CD4-positive, alpha-beta T cell treated with Interleukin-15 for 1 hour (primary cell): ENCODE data around the gene CEND1.

ENCODE experiments used
- DNase-seq: peaks from one replicate; pipeline ENCODE4 v3.0.0-alpha.2; 2020

CEND1 gene

DNA sequence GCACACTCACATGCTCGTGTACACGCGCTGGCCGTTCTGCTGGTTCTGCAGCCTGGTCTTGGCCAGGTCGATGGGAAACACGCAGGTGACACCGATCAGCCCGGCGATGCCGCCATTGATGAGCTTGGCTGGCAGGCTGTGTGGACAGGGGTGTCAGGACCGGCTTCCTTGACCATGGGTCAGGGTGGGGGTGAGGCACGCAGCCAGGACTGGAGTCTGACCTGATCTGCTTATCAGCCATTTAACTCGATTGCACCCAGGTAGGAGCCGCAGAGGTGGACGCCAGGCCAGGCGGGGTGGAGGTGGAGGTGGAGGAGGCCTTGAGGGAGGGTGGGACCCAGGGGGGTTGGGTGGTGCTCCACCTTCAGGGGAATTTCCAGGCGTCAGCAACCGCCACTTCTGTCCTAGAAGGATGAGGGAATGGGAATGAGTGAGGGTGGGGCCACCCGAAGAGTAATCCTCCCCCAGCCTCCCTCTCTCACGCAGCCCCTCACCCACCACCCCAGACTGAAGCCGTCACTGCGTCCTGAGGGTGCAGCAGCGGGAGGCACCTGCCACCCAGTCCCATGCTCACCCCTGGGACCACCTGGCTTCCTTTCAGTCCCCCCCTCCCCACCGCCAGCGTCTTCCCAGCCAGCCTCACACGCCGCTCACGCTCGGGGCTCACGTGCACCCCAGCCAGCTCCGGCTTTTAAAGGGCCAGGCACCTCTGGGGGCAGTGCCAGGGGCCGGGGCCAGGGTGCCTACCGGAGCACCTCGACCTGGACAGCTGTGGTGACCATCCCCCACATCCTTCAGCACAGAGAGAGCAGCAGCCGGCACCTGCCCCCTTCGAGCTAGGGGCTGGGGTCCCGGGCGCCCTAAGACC is 5.1 kb upstream of the CEND1 start:
- no peak for DNase-seq

DNA sequence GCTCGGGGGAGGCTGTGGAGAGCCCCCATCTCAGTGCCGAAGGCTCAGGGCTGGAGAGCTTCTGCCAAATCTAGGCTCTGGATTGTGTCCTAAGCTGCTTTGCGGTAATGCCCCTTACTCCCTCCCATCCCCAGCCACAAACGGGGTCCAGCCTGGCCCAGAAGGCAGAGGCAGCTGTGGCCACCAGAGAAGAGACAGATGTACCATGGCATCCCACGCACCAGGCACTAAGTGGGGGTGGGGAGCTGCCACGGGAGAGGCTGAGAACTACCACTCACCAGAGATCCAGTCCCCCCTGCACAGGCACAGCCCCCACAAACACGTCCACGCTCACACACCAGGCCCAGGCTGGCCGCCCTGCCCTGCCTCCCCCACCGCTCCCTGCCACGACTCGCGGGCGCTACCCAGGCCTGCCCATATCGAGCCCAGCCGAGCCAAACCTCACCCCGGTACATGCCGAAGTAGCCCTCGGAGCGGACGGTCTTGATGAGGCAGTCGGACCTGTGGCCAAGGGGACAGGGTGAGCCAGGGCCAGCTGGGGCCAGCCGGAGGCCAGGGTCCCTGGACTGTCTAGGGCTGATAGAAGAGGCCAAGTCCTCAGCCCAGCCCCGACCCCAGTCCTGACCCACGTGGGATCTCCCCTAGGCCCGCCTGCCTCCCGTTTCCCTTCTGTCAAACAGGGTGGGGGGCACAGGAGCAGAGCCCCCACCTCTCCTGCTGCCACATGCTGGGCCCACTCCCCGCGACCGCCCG is 4.3 kb upstream of the CEND1 start:
- DNase-seq = no peak

DNA sequence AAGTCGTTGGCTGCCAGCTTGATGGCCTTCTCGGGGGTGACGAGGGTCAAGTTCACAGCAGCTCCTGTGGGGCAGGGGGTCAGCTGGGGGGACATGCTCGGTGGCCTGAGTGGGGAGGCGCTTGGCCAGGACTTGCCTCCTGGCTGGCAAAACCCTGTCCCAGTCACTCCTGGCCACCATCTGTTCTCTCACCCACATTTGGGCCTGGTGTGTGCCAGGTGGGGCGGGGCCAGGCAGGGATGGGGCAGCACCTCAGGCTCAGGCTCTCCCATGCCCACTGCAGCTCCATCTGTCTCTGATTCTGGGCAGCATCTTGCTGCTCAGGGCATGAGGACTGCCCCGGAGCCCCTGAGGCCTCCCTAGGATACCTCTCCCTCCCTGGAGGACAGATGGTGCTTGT is 3.7 kb upstream of the CEND1 start:
- DNase-seq = no peak

DNA sequence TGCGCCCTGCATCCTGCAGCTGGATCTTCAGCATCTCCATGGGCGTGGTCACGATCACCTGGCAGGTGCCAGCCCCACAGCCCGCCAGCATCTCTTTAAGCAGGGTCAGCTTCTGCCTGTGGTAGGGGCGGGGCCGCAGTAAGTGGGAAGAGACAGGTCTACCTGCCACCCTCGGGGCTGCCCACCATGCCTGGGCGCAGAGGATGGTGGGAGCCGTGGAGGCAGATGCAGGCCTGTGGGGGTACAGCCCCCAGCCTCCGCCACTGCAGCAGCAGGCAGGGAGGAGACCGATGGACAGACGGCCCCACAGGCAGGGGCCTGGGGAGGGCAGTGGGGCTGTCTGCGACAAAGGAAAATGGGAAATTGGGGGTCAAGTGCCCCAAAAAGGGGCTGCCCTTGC is 3.0 kb upstream of the CEND1 start:
- no peak for DNase-seq

DNA sequence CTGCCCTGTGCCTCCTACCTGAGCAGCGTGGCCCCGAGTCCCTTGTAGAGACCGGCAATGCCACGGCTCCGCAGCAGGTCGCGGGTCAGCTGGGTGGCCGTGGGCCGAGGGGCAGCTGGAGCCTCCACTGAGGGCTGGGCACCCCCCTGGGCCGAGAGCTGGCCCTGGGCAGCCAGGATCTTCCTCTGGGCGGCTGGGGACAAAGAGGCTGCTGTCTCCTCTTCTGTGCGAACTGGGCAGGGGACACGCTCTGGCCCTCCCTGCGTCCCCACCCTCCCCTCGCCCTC is 2.6 kb upstream of the CEND1 start:
- no peak for DNase-seq

DNA sequence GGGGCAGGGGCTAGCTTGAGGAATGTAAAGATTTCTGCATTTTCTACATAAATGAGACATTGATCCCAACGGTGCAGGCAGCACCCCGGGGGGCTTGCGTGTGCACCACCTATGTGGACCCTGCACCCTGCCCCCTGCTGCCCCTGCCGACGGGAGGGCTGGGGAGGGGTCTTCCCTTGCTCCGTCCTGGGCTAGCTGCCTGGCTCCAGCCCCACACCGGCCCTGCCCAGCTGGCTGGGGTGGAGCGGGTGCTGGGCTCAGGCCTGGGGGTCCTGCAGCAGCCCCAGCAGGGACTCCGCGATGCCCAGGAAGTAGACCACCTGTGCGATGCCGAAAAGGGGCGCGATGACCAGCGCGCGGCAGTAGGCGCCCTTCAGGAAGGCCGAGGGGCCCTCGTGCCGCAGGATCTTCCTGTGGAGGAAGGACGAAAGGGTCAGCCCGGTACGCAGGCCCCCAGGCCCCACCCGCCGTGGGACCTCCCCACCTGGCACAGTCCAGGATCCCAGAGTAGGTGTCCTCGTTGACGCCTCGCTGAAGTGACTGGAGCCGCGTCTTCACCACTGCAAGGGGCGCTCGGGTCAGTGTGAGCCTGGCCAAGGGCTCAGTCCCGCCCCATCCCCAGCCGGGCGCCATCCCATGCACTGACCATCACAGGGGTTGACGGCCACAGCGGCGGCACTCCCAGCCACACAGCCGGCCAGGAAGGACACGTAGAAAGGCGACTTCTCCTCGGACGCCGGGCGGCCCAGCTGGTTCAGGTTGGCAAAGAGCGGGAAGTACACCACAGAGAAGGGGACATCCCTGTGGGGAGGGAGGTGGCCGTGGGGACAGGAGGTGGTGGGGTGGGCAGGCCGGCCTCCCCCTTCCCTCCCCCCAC is 2.0 kb upstream of the CEND1 start:
- DNase-seq = no peak

DNA sequence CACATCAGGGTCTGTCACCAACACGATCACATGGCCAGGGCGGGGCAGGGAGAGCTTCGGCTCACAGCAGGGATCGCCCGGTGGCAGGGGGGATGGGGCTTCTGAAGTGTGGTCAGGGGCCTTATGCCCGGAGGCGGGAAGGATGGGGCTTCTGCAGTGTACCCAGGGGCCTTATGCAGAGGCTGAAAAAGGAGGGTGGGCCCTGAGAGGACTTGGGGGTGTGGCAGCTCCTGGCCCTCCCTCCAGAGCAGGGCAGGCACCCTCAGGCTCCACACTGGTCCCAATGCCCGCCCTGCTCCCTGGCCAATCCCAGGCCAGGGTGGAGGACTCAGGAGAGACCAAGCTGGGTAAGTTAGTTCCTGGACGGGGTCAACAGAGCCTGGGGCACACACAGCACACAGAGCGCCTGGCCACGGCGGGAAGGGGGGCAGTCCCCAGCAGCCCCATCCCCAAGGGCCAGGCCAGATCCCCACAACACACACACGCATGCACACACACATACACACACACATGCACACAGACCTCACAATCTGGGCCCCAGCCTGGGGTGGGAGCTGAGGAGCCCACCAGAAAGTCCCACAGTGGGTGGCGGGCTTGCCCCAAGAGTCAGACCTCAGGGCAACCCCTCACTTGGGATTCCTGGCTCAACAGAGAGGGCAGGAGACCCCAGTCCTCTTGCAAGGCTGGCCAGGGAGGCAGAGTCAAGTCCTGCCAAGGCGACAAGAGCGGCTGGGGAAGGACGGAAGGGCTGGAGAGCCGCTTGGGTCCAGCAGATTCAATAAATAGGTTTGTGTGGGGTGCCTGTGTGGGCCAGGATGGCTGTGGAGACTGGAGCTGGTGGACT is 1.1 kb upstream of the CEND1 start:
- no peak for DNase-seq

DNA sequence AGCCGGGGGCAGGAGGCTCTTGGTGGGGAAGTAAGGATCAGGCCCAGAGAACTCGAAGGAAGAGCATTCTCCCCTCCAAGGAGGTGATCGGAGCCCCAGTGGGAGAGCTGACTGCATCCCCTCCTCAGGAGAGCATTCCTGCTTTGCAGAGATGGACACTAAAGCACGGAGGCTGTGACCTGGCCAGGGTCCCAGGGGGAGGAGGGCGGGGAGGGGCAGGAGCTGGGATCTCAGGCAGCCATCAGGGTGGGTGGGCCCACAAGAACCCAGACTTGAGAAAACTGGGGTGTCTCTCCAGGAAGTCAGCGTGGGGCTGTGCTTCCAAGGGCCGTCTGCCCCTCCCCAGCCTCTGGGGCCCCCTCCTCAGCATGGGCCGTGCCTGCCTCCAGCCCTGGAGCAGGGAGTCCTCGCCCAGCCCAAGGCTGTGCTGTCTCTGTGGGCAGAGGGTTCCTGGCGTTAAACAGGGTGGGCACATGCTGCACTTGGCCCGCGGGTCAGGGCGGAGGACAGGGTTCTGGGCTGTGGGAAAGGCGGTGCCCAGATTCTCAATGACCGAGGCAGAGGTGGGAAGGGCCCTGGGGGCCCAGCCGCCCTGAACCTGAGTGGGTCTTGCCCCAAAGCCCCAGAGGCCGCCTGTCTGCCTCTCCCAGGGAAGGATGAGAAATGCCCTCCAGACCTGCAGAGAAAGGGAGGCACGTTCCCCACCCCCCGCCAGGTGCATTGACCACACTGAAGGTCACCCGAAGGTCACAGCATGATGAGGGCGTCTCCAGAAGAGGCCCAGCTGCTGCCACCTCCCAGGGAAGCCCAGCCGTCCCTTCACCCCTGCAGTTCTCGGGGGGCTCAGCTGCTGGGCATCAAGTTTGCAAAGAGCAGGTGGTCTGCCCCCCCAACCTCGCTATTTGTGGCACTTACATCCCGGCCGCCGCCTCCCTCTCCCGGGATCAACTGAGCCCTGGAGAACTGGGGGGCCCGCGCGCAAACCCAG is 643 bp downstream of the CEND1 start:
- no peak for DNase-seq

DNA sequence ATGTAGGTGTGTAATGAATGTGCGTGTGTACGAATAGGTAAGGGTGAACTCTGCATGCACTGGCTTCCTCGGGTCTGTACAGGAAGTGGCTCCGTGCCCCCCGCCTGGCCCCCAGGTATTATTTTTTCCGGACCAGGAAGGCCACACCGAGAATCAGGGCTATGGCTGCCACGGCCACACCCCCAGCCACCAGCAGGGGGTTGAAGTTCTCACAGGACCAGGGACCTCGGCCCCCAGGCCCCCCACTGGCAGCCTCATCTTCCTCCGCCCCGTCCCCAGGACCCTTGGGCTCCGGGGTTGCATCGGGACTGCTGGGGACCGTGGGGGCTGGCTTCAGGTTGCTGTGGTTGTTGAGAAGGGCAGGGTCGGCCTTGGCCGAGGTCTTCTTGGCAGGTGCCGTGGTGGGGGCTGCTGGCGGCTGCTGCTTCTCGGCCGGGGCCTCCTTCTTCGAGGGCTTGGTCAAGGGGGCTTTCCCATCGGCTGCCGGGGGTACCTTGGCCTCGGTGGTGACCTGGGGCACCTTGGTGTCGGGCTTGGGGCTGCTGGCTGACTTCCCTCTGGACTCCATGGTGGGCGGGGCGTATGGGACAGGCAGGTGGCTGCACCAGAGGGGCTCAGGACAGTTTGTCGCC is 1.8 kb downstream of the CEND1 start:
- DNase-seq = no peak

DNA sequence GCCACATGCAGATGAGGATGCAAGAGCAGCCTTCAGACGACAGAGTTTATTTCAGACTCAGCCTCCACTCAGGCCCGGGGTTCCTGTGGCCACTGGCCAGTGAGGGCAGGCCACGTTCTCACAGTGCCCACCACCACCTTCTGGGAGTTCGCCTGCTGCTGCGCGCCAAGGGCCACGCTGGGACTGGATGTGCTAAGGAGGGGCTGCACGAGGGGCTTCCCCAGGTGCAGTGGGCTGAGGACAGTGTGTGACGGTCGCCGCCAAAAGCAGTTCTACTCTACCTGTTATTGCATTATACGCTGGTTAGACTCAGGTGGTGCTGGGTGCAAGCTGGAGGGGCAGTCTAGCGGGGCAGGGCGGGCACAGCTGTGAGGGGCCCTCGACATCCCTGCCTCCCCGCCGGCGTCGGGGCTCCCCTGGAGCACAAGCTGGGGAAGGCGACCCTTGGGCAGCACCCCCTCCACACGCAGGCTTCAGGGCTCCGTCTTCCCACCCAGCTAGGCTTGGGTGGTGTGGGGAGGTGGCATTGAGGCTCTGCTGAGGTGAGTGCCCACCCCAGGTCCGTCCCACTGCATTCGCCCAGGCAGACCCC is 2.7 kb downstream of the CEND1 start:
- DNase-seq = no peak

DNA sequence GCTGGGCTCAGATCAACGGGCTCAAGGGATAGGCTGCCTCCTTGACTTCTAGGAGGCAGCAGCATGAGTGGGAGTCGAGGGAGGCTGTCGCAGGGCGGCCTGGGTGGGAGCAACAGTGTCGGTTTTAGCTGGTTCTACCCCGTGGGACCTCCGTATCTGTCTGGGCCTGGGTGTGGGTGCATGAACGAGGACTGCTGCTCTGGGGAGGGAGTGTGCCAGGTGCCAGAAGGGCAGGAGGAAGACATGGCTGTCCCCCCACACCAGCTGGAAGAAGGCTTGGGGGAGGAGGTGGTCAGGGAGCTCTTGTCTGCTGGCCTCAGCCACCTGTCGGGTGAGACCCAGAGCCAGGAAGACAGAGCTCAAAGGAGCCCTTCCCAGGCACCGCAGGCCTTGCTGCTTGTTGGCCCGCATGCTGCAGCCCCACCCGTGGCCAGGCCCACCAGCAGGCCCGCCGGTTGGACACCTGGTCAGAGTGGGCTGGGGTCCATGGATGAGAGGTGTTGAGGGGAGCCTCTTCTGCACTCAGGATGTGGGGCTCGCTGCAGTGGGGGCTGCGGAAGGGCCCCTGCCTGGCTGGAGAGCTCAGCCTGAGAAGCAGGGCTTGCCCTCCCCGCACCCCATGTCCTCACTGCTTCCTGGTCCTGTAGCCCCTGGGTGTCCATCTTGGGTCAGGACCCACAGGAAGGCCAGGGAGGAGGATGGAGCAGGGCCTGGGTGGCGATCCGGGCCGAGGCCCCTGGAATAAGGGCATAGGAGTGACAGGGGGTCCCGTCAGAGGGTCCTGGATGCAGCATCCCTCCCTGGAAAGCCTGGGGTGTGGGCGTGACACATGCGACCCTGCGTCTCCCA is 3.4 kb downstream of the CEND1 start:
- no peak for DNase-seq

DNA sequence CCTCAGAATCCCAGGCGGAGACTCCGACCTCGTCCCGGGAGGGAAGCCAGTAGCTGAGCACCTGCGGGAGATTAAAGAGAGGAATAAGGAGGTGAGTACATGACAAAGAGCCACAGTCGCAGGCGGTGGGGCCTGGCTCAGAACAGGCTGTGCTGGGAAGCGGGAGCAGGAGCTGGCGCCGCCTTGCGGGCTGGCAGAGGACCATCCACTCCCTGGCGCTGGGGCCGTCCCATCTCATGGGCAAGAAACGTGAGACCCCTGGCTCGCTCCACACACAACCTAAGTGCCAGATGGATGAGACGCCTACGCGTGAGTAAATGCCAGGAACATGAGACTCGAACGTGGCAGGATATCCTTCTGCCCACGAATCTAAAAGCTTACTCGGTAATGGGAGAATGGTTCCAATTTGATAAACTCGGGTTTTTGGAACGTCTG is 6.3 kb downstream of the CEND1 start:
- DNase-seq = no peak

DNA sequence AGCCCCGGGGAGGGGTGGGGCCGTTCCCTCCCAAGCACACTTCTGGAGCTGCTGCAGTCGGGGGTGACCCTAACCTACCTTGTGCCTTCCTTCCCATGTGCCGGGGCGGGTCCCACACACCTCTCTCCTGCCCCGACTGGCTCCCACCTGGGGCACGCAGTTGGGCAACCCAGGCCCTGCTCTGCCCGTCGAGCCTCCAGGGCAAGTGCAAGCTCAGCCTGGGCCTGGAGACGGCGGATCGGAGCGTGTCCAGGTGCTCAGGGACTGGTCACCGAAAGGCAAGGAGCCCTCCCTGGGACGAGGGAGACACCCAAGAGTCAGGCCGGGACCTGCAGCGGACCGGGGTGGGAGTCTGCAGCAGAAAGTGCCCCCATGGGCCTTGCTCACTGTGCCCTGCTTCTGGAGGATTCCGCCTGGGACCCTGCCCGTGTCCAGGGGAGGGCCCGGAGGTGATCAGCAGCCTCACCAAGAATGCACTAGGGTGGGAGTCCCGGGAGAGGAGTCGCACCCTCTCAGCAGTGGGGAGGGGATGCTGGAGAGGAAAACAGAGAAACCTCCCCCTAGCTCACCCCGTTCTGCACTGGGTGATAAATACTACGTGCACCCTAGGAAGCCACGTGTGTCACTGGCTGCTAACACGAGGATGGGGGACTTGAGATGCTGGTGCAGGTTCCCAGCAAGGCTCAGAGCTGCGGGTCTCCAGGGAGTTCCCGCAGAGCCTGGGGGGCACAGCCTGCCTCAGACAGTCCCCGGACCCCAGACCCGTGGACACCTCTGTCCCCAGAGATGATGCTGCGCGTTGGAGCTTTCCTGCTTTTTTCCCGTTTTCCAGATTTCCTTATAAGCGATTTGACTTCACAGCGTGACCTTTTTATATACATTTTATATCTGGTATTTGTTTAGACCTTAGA is 7.4 kb downstream of the CEND1 start:
- no peak for DNase-seq

DNA sequence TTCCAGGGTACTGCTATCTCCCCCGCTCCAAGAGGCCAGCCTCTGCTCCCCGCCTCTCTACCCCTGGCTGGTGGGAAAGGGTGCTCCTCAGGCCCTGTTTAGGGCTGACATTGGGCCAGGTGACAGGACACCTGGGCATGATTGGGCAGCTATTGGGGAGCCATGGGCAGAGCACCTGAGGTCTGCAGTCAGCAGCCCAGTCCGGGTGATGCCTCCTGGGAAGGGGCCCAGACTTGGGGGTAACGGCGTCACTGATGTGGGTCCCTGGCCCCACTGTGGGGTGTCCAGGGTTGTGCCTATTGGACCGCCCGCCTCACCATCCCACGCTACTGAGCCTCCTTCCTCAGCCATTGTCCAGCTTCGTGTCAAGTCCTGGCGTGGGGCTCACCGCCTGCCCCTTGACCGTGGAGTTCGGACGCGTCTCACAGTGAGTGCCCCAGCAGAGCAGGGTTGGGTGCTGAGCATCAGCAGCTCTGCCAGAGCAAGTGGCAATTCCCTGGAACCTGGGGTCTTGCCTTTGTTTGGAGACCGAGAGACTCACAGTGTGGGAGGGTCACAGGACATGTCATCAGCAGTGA is 9.8 kb downstream of the CEND1 start:
- no peak for DNase-seq

DNA sequence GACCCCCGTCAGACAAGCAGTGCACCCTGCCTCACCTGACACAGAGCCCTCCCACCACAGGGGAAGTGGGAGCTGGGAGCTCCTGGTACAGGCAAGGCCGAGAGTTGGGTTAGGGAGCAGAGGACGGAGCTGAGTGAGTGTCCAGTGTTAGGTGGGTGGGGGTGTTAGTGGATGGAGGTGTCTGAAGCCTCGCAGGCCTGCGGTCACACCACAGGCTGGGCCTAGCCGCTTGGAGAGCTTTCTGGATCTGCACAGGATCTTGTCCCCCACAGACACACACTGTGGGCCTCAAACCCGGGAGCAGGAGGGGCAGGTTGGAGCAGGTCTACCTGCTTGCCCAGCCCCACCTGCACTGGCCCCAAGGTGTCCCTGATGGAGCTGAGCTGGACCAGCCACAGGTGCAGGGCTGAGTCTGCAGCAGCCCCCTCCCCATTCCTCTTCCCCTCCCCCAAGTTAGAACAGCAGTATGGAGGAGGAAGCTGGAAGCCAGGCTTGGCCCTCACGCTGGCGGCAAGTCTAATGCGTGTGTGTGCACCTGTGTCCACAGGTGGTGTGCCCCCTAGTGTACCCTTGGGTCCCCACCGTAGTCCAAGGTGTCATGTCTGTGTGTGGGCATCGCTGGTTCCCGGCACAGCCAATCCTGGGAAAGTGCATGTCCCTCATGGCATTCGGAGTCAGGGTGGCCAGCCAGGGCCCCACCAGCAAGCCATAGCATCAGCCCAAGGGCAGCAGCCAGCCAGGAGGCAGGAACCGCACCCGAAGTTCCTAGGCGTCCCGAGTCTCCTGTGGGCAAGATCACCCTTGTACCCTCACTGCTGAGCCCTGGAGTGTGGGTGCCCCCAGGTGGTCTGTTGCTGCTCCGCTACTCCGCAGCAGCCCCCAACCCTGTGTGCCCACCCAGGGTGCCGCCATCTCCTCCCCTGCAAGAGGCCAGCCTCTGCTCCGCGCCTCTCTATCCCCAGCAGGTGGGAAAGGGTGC is 10.6 kb downstream of the CEND1 start:
- DNase-seq = no peak
